ENCODE results near the gene REV3L.

DNA sequence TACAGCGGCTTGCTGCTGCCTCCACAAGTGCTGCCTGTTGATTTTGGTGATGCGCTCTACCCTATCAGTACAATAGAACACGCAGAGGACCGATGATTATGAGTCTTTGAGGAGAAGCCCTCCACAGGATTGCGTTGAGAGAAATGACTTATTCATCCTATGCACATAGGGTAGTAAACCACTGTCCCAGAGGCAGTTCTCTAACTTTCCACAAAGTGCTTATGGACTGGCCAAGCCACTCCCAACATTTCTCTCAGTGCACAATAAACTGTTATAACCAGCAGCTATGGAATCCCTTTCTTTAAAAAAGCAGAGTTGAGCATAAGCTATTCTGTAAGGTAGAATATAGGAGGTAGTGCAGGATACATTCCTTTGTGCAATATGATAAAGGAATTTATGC lies 48.2 kb upstream of the REV3L start:
- TF ChIP-seq, protein P1, sequence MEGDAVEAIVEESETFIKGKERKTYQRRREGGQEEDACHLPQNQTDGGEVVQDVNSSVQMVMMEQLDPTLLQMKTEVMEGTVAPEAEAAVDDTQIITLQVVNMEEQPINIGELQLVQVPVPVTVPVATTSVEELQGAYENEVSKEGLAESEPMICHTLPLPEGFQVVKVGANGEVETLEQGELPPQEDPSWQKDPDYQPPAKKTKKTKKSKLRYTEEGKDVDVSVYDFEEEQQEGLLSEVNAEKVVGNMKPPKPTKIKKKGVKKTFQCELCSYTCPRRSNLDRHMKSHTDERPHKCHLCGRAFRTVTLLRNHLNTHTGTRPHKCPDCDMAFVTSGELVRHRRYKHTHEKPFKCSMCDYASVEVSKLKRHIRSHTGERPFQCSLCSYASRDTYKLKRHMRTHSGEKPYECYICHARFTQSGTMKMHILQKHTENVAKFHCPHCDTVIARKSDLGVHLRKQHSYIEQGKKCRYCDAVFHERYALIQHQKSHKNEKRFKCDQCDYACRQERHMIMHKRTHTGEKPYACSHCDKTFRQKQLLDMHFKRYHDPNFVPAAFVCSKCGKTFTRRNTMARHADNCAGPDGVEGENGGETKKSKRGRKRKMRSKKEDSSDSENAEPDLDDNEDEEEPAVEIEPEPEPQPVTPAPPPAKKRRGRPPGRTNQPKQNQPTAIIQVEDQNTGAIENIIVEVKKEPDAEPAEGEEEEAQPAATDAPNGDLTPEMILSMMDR (IDR thresholded peaks at IDR 0.05; ENCODE audit: insufficient read depth, low read length, poor library complexity, severe bottlenecking) = no peak
- TF ChIP-seq EZH2phosphoT487 (conservative IDR thresholded peaks at IDR 0.05; ENCODE audit: low read length) = no peak

Measured in SU-DHL-6 (cell line).